Measurements from ENCODE around the gene BDKRB2. TPM values are rescaled to one million over a fixed set of nuclear protein-coding genes. Genes with fewer than 3 reads are reported as not detected.

The BDKRB2 gene
- total RNA-seq, 2 experiments from 2014 or later: not detected

Other genes with a start within 250 kb of the BDKRB2 start
- 1 to 10 TPM; 1.1 to 1.2 TPM for gene C14orf132, start 165.5 kb upstream of the BDKRB2 start, total RNA-seq
- gene BDKRB1, start 51.4 kb downstream of the BDKRB2 start, total RNA-seq: not detected
- gene ATG2B, start 158.5 kb downstream of the BDKRB2 start, total RNA-seq: 10 to 100 TPM; 16.3 to 17.4 TPM
- gene GSKIP, start 158.7 kb downstream of the BDKRB2 start, total RNA-seq: 10 to 100 TPM; 25.4 to 25.9 TPM
- gene AK7, start 187.3 kb downstream of the BDKRB2 start, total RNA-seq: 1 to 10 TPM in 1 of 2 experiments, under 1 TPM in 1; 0.80 to 1.6 TPM